ENCODE data around the gene ASGR1. TPM values are rescaled to one million over a fixed set of nuclear protein-coding genes. Genes with fewer than 3 reads are reported as not detected.

Gene ASGR1
- total RNA-seq, 1 experiment from 2014 or later, result 0.95 TPM

DNA sequence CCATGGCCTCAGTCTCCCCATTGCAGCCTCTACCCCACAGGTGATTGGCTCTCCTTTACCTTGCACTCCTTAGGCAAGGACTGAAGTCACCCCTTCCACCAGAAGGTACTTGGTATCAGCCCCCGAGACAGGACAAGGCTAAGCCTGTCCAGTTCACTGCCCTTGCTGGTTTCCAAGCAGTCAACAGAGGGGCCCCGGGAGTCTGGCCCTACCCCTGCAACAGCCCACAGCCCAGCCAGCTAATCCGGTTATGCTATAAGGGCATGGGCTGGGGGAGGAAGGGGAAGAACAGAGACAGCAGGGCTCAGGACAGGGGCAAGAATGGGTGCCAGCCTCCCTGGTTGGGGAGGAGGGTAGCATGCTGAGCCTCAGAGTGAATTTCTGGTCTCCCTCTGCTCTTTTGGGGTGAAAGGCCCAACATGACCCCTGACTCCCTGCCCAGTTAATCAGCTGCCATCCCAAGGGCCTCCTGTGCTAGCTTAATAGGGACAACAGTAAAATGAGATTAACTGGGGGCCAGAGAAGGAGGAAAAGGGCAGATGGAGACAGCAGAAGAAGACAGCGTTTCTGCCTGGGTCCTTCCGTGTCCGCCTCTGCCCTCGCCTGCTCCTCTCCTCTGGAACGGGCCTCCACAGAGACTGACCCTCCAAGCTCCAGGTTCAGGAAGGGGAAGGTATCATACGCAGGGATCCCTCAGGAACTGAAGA lies 29.7 kb upstream of the ASGR1 start:
- Histone ChIP-seq H3K9me2 (replicated peaks; ENCODE audit: low read length) (no peaks in the 10 kb centered on the region), H3K27me3 (ENCODE audit: low read length) (no peaks in the 10 kb centered on the region), H3K4me2 (ENCODE audit: low read length) (no peak overlapping the region), H3K9ac (ENCODE audit: low read length) (no peak overlapping the region), H2AFZ (ENCODE audit: low read length) (no peak overlapping the region), H3K36me3 (ENCODE audit: low read depth, low read length) (no peaks in the 10 kb centered on the region), H3K79me2 (ENCODE audit: low read length) (peaks cover 15% of the 10 kb centered on the region), H4K20me1 (ENCODE audit: low read length) (no peaks in the 10 kb centered on the region), H3K27ac (ENCODE audit: low read length) (no peak overlapping the region), H3K4me1 (ENCODE audit: insufficient read depth, low read length) (no peaks in the 10 kb centered on the region; the same call in 1 of the 2 replicates), H3K4me3 (ENCODE audit: low read length) (no peak overlapping the region), H3F3A (ENCODE audit: low read length, unreplicated experiment) (no peaks in the 10 kb centered on the region), H3K9me3 (ENCODE audit: low read length) (no peaks in the 10 kb centered on the region)
- CTCF ChIA-PET, result no interaction called here
- no TSS peak for BruUV-seq (replicated peaks)
- intact Hi-C loops (cut with micrococcal nuclease), result no loop called here
- TF ChIP-seq, protein P1, sequence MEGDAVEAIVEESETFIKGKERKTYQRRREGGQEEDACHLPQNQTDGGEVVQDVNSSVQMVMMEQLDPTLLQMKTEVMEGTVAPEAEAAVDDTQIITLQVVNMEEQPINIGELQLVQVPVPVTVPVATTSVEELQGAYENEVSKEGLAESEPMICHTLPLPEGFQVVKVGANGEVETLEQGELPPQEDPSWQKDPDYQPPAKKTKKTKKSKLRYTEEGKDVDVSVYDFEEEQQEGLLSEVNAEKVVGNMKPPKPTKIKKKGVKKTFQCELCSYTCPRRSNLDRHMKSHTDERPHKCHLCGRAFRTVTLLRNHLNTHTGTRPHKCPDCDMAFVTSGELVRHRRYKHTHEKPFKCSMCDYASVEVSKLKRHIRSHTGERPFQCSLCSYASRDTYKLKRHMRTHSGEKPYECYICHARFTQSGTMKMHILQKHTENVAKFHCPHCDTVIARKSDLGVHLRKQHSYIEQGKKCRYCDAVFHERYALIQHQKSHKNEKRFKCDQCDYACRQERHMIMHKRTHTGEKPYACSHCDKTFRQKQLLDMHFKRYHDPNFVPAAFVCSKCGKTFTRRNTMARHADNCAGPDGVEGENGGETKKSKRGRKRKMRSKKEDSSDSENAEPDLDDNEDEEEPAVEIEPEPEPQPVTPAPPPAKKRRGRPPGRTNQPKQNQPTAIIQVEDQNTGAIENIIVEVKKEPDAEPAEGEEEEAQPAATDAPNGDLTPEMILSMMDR (conservative IDR thresholded peaks at IDR 0.05; ENCODE audit: low read depth, low read length), result no peak
- TF ChIP-seq EZH2phosphoT487 (IDR thresholded peaks at IDR 0.05; ENCODE audit: borderline replicate concordance, low read length), result no peak
- TF ChIP-seq EZH2 (IDR thresholded peaks at IDR 0.05; ENCODE audit: low read length, unreplicated experiment), result no peak
- DNase-seq, result no peak
- POLR2A ChIA-PET (ENCODE audit: unreplicated experiment), result no interaction called here
- ATAC-seq, result no peak

DNA sequence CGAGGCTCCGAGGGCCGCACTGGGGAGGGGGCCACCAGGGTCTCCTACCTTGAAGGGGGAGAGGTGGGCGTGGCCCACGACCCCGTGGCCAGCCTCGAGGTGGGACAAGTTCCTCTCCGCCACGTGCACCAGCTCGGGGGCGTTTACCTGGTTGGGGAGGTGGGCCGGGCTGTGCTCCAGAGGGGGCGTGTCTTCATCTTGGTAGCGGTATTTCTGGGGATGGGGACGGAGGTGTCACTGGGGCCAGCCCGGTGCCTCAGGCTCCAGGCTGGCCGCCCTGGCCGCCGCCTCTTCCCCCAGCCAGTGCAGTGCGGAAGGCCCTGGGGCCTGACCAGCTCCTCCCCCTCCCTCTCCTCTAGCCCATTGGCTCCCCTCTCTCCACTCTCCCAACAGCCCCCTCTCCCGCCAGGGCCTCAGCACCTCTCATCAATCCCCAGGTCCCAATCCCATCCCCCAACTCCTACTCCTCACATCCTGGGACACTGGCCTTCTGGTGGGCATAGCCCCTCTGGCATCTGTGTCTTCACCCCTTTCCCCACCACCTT lies 28.9 kb upstream of the ASGR1 start:
- DNase-seq (no peak), ATAC-seq (no peak)
- Histone ChIP-seq H3K4me2 (ENCODE audit: low read length) (no peak overlapping the region), H3F3A (ENCODE audit: low read length, unreplicated experiment) (no peaks in the 10 kb centered on the region), H3K9me2 (replicated peaks; ENCODE audit: low read length) (no peaks in the 10 kb centered on the region), H3K9me3 (ENCODE audit: low read length) (no peaks in the 10 kb centered on the region), H3K27ac (ENCODE audit: low read length) (no peak overlapping the region), H3K4me3 (ENCODE audit: low read length) (no peak overlapping the region), H4K20me1 (ENCODE audit: low read length) (no peaks in the 10 kb centered on the region), H2AFZ (ENCODE audit: low read length) (no peak overlapping the region), H3K9ac (ENCODE audit: low read length) (no peak overlapping the region), H3K4me1 (ENCODE audit: insufficient read depth, low read length) (no peaks in the 10 kb centered on the region), H3K36me3 (ENCODE audit: low read depth, low read length) (no peaks in the 10 kb centered on the region), H3K79me2 (ENCODE audit: low read length) (peaks cover 7% of the 10 kb centered on the region), H3K27me3 (ENCODE audit: low read length) (no peaks in the 10 kb centered on the region)
- TF ChIP-seq, protein P1 (conservative IDR thresholded peaks at IDR 0.05; ENCODE audit: low read depth, low read length), result no peak
- TF ChIP-seq EZH2phosphoT487 (IDR thresholded peaks at IDR 0.05; ENCODE audit: borderline replicate concordance, low read length), result no peak
- TF ChIP-seq EZH2 (IDR thresholded peaks at IDR 0.05; ENCODE audit: low read length, unreplicated experiment), result no peak
- BruUV-seq (replicated peaks), result no TSS peak
- CTCF ChIA-PET, result no interaction called here
- intact Hi-C loops (cut with micrococcal nuclease), result no loop called here
- POLR2A ChIA-PET (ENCODE audit: unreplicated experiment), result no interaction called here
